IMR-90 (cell line): ENCODE results near the gene HOXC12. TPM values are rescaled to one million over a fixed set of nuclear protein-coding genes. Genes with fewer than 3 reads are reported as not detected.

Experiments used
- ATAC-seq: fragments of 200-7000 bp; cut with Tn5 transposase; 2 replicates; pipeline ENCODE4 v1.9.1; 2020; ENCODE audit warnings: low read depth, mild to moderate bottlenecking, moderate library complexity
- BruUV-seq: library from RNA; stranded (reverse); fragments of 400-500 nt; replicated peaks from 2 replicates; lab custom pipeline; 2021; lab: Mats Ljungman, UMichigan
- CTCF ChIA-PET: fragments of 300-600 bp; formaldehyde crosslinking; extraction: SDS; loops from one replicate; lab custom pipeline; 2021; ENCODE audit warnings: antibody characterized with exemption; lab: Yijun Ruan, JAX
- POLR2A ChIA-PET: fragments of 300-600 bp; sonication (Branson Sonifier 250); formaldehyde crosslinking; loops from one replicate; lab custom pipeline; 2022; ENCODE audit warnings: antibody characterized with exemption; ENCODE audit not compliant: unreplicated experiment; lab: Charles Lee
- DNase-seq: peaks from one replicate; pipeline ENCODE4 v3.0.0; 2013
- H2AFZ ChIP-seq: replicated peaks from 2 replicates; pipeline ENCODE3; 2013; ENCODE audit warnings: low read length, mild to moderate bottlenecking; ENCODE audit not compliant: poor library complexity
- H2AK5ac ChIP-seq: 2 replicates; pipeline ENCODE4 v1.6.1; 2013; ENCODE audit warnings: low read depth, low read length, inconsistent platforms
- H2AK9ac ChIP-seq: replicated peaks from 2 replicates; pipeline ENCODE3; 2013; ENCODE audit warnings: mild to moderate bottlenecking, low read depth, low read length, moderate library complexity; ENCODE audit not compliant: poor library complexity
- H2BK120ac ChIP-seq: 2 replicates; pipeline ENCODE4 v1.6.1; 2013; ENCODE audit warnings: low read depth, low read length, inconsistent platforms
- H2BK15ac ChIP-seq: 3 replicates; pipeline ENCODE4 v1.6.1; 2013; ENCODE audit warnings: low read depth, low read length, inconsistent platforms
- H2BK20ac ChIP-seq: 2 replicates; pipeline ENCODE4 v1.6.1; 2013; ENCODE audit warnings: low read depth, mild to moderate bottlenecking, inconsistent platforms, low read length, moderate library complexity
- H2BK5ac ChIP-seq: 2 replicates; pipeline ENCODE4 v1.6.1; 2013; ENCODE audit warnings: mild to moderate bottlenecking, low read depth, low read length, inconsistent platforms; ENCODE audit not compliant: poor library complexity, severe bottlenecking
- H3K14ac ChIP-seq: replicated peaks from 2 replicates; pipeline ENCODE4 v1.6.1; 2013; ENCODE audit warnings: low read depth, low read length, inconsistent platforms
- H3K18ac ChIP-seq: 2 replicates; pipeline ENCODE4 v1.6.1; 2013; ENCODE audit warnings: low read depth, low read length, control low read depth
- H3K23ac ChIP-seq: 2 replicates; pipeline ENCODE4 v1.6.1; 2013; ENCODE audit warnings: low read depth, low read length, inconsistent platforms
- H3K27ac ChIP-seq: 2 replicates; pipeline ENCODE4 v1.5.1; 2013; ENCODE audit warnings: mild to moderate bottlenecking, control low read depth, low read length; ENCODE audit not compliant: insufficient read depth
- H3K27me3 ChIP-seq: 2 replicates; pipeline ENCODE4 v1.6.1; 2013; ENCODE audit warnings: low read length; ENCODE audit not compliant: control insufficient read depth, insufficient read depth
- H3K36me3 ChIP-seq: 2 replicates; pipeline ENCODE4 v1.6.1; 2013; ENCODE audit warnings: low read length, mixed read lengths; ENCODE audit not compliant: control insufficient read depth, insufficient read depth
- H3K4ac ChIP-seq: 2 replicates; pipeline ENCODE4 v1.6.1; 2013; ENCODE audit warnings: low read depth, low read length, inconsistent platforms
- H3K4me1 ChIP-seq: 2 replicates; pipeline ENCODE4 v1.6.1; 2013; ENCODE audit warnings: low read length, mixed read lengths; ENCODE audit not compliant: control insufficient read depth, insufficient read depth
- H3K4me2 ChIP-seq: 2 replicates; pipeline ENCODE4 v1.6.1; 2013; ENCODE audit warnings: low read depth, mild to moderate bottlenecking, control low read depth, low read length, moderate library complexity
- H3K4me3 ChIP-seq: 2 replicates; pipeline ENCODE4 v1.5.1; 2013; ENCODE audit warnings: low read depth, mild to moderate bottlenecking, control low read depth, low read length, moderate library complexity; ENCODE audit not compliant: insufficient read depth
- H3K56ac ChIP-seq: 2 replicates; pipeline ENCODE4 v1.6.1; 2013; ENCODE audit warnings: low read length, inconsistent platforms; ENCODE audit not compliant: insufficient read depth; ENCODE audit errors: extremely low read depth
- H3K79me1 ChIP-seq, 2 experiments: 2 replicates each; pipeline ENCODE4 v1.6.1; 2013; ENCODE audit warnings: low read length in 2 of 2, inconsistent platforms in 1 of 2, low read depth in 1 of 2
- H3K9ac ChIP-seq: 2 replicates; pipeline ENCODE4 v1.6.1; 2013; ENCODE audit warnings: low read depth, low read length, control low read depth
- H3K9me1 ChIP-seq: 2 replicates; pipeline ENCODE4 v1.6.1; 2013; ENCODE audit warnings: low read length, inconsistent platforms; ENCODE audit not compliant: insufficient read depth
- H3K9me3 ChIP-seq: 2 replicates; pipeline ENCODE4 v1.6.1; 2013; ENCODE audit warnings: low read length; ENCODE audit not compliant: control insufficient read depth, insufficient read depth
- H4K20me1 ChIP-seq: 2 replicates; pipeline ENCODE4 v1.6.1; 2013; ENCODE audit warnings: low read length, inconsistent platforms; ENCODE audit not compliant: insufficient read depth
- H4K5ac ChIP-seq: 2 replicates; pipeline ENCODE4 v1.6.1; 2013; ENCODE audit warnings: mild to moderate bottlenecking, low read depth, low read length, control low read depth
- H4K8ac ChIP-seq, 2 experiments: 2 replicates each; pipeline ENCODE4 v1.6.1; 2013; ENCODE audit warnings: low read depth in 2 of 2, low read length in 2 of 2, control low read depth in 1 of 2, inconsistent platforms in 1 of 2
- H4K91ac ChIP-seq: 2 replicates; pipeline ENCODE4 v1.6.1; 2013; ENCODE audit warnings: low read depth, low read length, inconsistent platforms; ENCODE audit not compliant: insufficient read depth
- BHLHE40 ChIP-seq: fragments of 150-350 bp; IDR thresholded peaks from 2 replicates; pipeline ENCODE4 v1.6.1; 2016; ENCODE audit warnings: mild to moderate bottlenecking, low read depth, low read length
- CEBPB ChIP-seq: IDR thresholded peaks from 2 replicates; pipeline ENCODE4 v1.6.1; 2012; ENCODE audit warnings: low read depth, low read length, improper control_type of control experiment
- CHD1 ChIP-seq: IDR thresholded peaks from 2 replicates; pipeline ENCODE4 v1.6.1; 2012; ENCODE audit warnings: low read depth, low read length, improper control_type of control experiment
- FOS ChIP-seq: fragments of 150-350 bp; IDR thresholded peaks from 2 replicates; pipeline ENCODE4 v1.6.1; 2016; ENCODE audit warnings: low read depth, low read length
- MAFK ChIP-seq: IDR thresholded peaks from 2 replicates; pipeline ENCODE4 v1.6.1; 2012; ENCODE audit warnings: low read depth, low read length, improper control_type of control experiment
- MAZ ChIP-seq: IDR thresholded peaks from 2 replicates; pipeline ENCODE4 v1.6.1; 2012; ENCODE audit warnings: low read depth, mild to moderate bottlenecking, low read length, improper control_type of control experiment, moderate library complexity, borderline replicate concordance
- NFE2L2 ChIP-seq: fragments of 150-350 bp; IDR thresholded peaks from 2 replicates; pipeline ENCODE4 v1.6.1; 2016; ENCODE audit warnings: low read depth, mild to moderate bottlenecking, low read length
- POLR2A ChIP-seq: IDR thresholded peaks from 2 replicates; pipeline ENCODE4 v1.6.1; 2012; ENCODE audit warnings: mild to moderate bottlenecking, low read depth, low read length
- RAD21 ChIP-seq: IDR thresholded peaks from 2 replicates; pipeline ENCODE4 v1.6.1; 2012; ENCODE audit warnings: low read length, improper control_type of control experiment
- RFX5 ChIP-seq: IDR thresholded peaks from 2 replicates; pipeline ENCODE4 v1.8.0; 2012; ENCODE audit warnings: low read depth, mild to moderate bottlenecking, low read length, moderate library complexity
- SMC3 ChIP-seq: fragments of 150-350 bp; IDR thresholded peaks from 2 replicates; pipeline ENCODE4 v1.6.1; 2016; ENCODE audit warnings: low read depth, mild to moderate bottlenecking, antibody characterized with exemption, low read length, moderate library complexity
- WGBS, 2 experiments: methylation state at CpG; one replicate each; pipeline versions ENCODE4 v1.1.5 to v1.1.7; 2013; ENCODE audit warnings: missing lambda C conversion rate in 2 of 2; ENCODE audit not compliant: insufficient read length in 1 of 2; ENCODE audit errors: extremely low coverage in 2 of 2; 5-methylcytosine and 5-hydroxymethylcytosine counted together
- dilution Hi-C: fragments of 300-500 bp; cut with HindIII; formaldehyde crosslinking; loops from one replicate; pipeline ENCODE4 v1.14.3; 2018; ENCODE audit warnings: low sequenced_read_pairs; ENCODE audit not compliant: unreplicated experiment
- in situ Hi-C: fragments of 300-500 bp; cut with MboI; formaldehyde crosslinking; loops from 3 replicates; pipeline ENCODE4 v1.14.3; 2019; ENCODE audit warnings: low sequenced_read_pairs, inconsistent platforms, mixed read lengths
- intact Hi-C: fragments of 100-400 bp; cut with micrococcal nuclease; formaldehyde crosslinking; loops from 2 replicates; pipeline ENCODE4 v1.10.0; 2022
- polyA plus RNA-seq, 3 experiments: library from polyadenylated mRNA; depleted of rRNA; stranded (reverse); fragments of >200 nt; gene quantifications; 2 replicates each; pipeline ENCODE4 v1.2.3, GENCODE V29; 2012; ENCODE audit warnings: low replicate concordance in 1 of 3
- total RNA-seq: library from RNA; depleted of rRNA; stranded (reverse); fragments of >200 nt; gene quantifications from 2 replicates; pipeline ENCODE4 v1.2.3, GENCODE V29; 2012
- TF ChIP-seq, protein P1 (sequence below): fragments of 150-350 bp; IDR thresholded peaks from 2 replicates; pipeline ENCODE4 v1.6.1; 2016; ENCODE audit warnings: low read depth, mild to moderate bottlenecking, low read length, moderate library complexity, borderline replicate concordance
- TF ChIP-seq, protein P2 (sequence below): conservative IDR thresholded peaks from 2 replicates; pipeline ENCODE4 v1.5.1; 2012; ENCODE audit warnings: mild to moderate bottlenecking, low read depth, low read length, improper control_type of control experiment

Gene HOXC12
- total and polyA plus RNA-seq, 2 of the 4 experiments (the other 2 are of a cell fraction) = not detected

DNA sequence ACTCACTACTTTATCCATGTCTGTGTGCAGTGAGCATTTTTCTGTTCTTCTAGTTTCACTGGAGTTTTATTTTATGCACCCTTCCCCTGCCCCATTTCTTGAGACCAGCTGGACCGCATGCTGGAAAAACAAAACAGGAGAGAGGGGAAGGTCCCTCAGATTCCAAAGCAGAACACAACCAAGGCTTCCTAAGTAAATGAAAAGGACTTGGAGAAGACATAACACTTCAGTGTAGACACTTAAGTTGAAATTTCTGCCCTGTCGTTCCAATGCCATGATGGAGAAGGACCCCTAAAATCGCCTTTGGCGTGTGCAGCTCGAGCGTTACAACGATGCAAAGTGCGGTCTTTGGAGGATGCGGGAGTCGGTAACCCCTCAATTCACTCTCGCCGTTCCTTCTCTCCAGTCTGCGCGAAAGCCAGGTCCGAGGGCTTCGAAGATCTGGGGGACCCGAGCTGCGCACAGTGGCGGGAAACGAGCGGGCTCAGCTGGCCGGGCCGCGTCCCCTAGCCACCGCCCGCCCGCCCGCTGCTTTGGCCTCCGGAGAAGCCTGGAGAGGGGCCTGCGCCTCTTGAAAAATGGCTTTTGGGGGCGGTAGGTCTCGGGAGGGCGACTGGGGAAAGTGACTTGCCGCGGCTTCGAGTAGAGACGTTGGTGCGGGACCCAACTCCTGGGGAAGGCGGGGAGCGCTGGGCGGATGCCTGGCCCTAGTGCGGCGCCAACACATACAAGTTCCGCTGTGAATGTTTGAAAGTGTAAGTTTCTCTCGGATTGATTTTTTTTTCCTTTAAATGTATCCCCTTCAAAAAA, 27.3 kb upstream of the HOXC12 start (continued):
- no peak for TF ChIP-seq POLR2A

DNA sequence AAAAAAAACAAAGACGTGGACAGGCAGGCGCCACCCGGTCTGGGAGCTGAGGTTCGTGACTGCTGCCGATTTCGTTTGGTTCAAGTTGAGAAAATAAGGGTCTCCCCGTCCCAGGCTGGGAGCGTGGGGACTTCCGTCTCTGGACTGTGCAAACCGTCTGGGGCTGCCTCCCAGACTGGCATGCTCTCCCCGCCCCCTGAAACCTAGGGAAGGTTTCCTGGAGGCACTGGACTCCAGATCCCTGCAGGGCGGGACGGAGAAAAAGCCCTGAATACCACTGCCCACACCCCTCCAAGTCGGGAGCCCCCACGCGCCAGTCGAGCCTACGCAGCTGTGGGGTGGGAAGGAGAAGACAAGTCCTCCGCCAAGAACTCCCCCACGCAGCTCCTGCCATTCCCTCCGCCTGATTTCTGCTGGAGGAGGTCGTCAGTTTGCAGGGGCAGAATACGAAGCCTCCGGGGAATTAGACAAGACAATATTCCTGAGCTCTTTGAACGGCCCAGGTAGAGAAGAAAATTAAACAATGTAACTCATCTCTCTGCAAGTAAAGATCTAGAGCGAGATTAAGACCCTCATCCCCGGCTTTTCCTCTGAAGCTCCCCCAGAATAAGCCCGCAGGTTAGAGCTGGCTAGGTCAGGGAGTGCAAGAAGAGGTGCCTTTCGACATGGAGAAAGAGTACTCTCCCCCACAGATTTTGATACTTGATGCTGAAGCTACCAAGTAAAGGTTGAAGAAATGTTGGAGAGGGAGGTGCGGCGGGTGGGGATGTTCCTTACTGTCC, 26.5 kb upstream of the HOXC12 start:
- no peak overlapping the region for H2BK20ac ChIP-seq
- DNase-seq (no peak), ATAC-seq (no peak)
- no peak overlapping the region for H3K14ac ChIP-seq
- dilution Hi-C loops = no loop called here
- WGBS, 2 experiments = no CpG with 5 or more reads among the region's 31 CpGs
- no peak overlapping the region for H2AK9ac ChIP-seq
- POLR2A ChIA-PET = no interaction called here
- no peak overlapping the region for H3K27ac ChIP-seq
- TF ChIP-seq, protein P1, sequence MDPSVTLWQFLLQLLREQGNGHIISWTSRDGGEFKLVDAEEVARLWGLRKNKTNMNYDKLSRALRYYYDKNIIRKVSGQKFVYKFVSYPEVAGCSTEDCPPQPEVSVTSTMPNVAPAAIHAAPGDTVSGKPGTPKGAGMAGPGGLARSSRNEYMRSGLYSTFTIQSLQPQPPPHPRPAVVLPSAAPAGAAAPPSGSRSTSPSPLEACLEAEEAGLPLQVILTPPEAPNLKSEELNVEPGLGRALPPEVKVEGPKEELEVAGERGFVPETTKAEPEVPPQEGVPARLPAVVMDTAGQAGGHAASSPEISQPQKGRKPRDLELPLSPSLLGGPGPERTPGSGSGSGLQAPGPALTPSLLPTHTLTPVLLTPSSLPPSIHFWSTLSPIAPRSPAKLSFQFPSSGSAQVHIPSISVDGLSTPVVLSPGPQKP = no peak
- TF ChIP-seq FOS (no peak), MAZ (no peak), SMC3 (no peak), MAFK (no peak), POLR2A (no peak), CHD1 (no peak), NFE2L2 (no peak), CEBPB (no peak), RFX5 (no peak), BHLHE40 (no peak), RAD21 (no peak)
- TF ChIP-seq, protein P2, sequence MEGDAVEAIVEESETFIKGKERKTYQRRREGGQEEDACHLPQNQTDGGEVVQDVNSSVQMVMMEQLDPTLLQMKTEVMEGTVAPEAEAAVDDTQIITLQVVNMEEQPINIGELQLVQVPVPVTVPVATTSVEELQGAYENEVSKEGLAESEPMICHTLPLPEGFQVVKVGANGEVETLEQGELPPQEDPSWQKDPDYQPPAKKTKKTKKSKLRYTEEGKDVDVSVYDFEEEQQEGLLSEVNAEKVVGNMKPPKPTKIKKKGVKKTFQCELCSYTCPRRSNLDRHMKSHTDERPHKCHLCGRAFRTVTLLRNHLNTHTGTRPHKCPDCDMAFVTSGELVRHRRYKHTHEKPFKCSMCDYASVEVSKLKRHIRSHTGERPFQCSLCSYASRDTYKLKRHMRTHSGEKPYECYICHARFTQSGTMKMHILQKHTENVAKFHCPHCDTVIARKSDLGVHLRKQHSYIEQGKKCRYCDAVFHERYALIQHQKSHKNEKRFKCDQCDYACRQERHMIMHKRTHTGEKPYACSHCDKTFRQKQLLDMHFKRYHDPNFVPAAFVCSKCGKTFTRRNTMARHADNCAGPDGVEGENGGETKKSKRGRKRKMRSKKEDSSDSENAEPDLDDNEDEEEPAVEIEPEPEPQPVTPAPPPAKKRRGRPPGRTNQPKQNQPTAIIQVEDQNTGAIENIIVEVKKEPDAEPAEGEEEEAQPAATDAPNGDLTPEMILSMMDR = no peak
- no peak overlapping the region for H3K23ac ChIP-seq
- no TSS peak for BruUV-seq
- H2BK15ac ChIP-seq = no peak overlapping the region
- H3K9ac ChIP-seq = no peak overlapping the region
- H3K9me3 ChIP-seq = peaks cover 6% of the 10 kb centered on the region; the same call in 1 of the 2 replicates
- H3K18ac ChIP-seq = no peak overlapping the region
- H4K20me1 ChIP-seq = no peaks in the 10 kb centered on the region
- no peak overlapping the region for H4K91ac ChIP-seq
- H3K4ac ChIP-seq = no peak overlapping the region
- H3K4me3 ChIP-seq = no peak overlapping the region
- in situ Hi-C loops = no loop called here
- H2BK5ac ChIP-seq = no peak overlapping the region
- no peak overlapping the region for H3K56ac ChIP-seq
- intact Hi-C loops = no loop called here
- no peaks in the 10 kb centered on the region for H3K4me1 ChIP-seq
- H3K4me2 ChIP-seq = no peak overlapping the region
- H2BK120ac ChIP-seq = no peak overlapping the region
- no peak overlapping the region for H4K8ac ChIP-seq
- H3K9me1 ChIP-seq = no peaks in the 10 kb centered on the region
- no peak overlapping the region for H4K5ac ChIP-seq
- H3K79me1 ChIP-seq = no peaks in the 10 kb centered on the region
- peaks cover 81% of the 10 kb centered on the region for H3K27me3 ChIP-seq
- CTCF ChIA-PET = no interaction called here
- H2AK5ac ChIP-seq = no peak overlapping the region
- peak overlapping the region; percentile 15 for H2AFZ ChIP-seq
- H3K36me3 ChIP-seq = no peaks in the 10 kb centered on the region
